HFFc6 (cell line): ENCODE measurements around the gene ARID3B. TPM values are rescaled to one million over a fixed set of nuclear protein-coding genes. Genes with fewer than 3 reads are reported as not detected.

ENCODE experiments used
- DNase-seq: peaks from one replicate; pipeline ENCODE4 v3.0.0-alpha.2; 2018
- H3K27ac Mint-ChIP-seq: 2 replicates; pipeline ENCODE4 v1.8.0; 2020; ENCODE audit warnings: mild to moderate bottlenecking, mixed read lengths
- H3K27me3 Mint-ChIP-seq: 2 replicates; pipeline ENCODE4 v1.8.0; 2021; ENCODE audit warnings: mild to moderate bottlenecking, moderate library complexity, mixed read lengths; ENCODE audit not compliant: insufficient read depth
- H3K36me3 Mint-ChIP-seq: 2 replicates; pipeline ENCODE4 v1.8.0; 2021; ENCODE audit warnings: low read depth, mixed read lengths
- H3K4me1 Mint-ChIP-seq: 2 replicates; pipeline ENCODE4 v1.8.0; 2020; ENCODE audit warnings: low read depth, mixed read lengths
- H3K4me3 Mint-ChIP-seq: 2 replicates; pipeline ENCODE4 v1.8.0; 2020; ENCODE audit warnings: mild to moderate bottlenecking, moderate library complexity, mixed read lengths
- H3K9me3 Mint-ChIP-seq: 2 replicates; pipeline ENCODE4 v1.8.0; 2020; ENCODE audit warnings: mild to moderate bottlenecking, mixed read lengths
- total RNA-seq, 6 experiments: library from RNA; stranded (reverse); fragmentation: NEBNext Ultra II Directional; extraction: Animal tissue kit (Norgen Biotek cat#: 25700); gene quantifications; 2 replicates in 1 of 6; 3 replicates in 5 of 6; pipeline ENCODE4 v1.2.3, GENCODE V29; 2021
- TF ChIP-seq, protein P1 (sequence below): fragments of 200-600 bp; sonication (generic); IDR thresholded peaks from 2 replicates; pipeline ENCODE4 v1.5.0; 2021; ENCODE audit warnings: antibody characterized with exemption, mild to moderate bottlenecking

ARID3B gene
- total RNA-seq, 6 experiments from 2014 or later, result 1.2 to 2.1 (median 1.6) TPM

DNA sequence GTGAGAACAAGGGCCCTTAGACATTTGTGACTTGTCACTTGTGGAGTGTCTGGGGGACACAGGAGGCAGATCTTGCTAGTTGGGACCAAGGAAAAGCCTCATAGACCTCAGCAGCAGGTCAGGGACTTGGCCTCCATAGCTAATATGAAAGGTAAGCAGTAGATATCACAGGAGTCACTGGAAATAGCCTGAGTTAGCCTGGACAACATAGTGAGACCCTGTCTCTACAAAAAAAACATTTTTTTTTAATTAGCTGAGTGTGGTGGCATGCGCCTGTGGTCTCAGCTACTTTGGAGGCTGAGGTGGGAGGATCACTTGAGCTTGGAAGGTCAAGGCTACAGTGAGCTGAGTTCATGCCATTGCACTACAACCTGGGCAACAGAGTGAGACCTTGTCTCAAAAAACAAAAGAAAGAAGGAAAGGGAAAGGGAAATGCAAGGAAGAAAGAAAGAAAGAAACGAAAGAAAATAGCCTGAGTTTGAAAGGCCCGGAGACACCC is 37.5 kb downstream of the ARID3B start:
- TF ChIP-seq, protein P1, sequence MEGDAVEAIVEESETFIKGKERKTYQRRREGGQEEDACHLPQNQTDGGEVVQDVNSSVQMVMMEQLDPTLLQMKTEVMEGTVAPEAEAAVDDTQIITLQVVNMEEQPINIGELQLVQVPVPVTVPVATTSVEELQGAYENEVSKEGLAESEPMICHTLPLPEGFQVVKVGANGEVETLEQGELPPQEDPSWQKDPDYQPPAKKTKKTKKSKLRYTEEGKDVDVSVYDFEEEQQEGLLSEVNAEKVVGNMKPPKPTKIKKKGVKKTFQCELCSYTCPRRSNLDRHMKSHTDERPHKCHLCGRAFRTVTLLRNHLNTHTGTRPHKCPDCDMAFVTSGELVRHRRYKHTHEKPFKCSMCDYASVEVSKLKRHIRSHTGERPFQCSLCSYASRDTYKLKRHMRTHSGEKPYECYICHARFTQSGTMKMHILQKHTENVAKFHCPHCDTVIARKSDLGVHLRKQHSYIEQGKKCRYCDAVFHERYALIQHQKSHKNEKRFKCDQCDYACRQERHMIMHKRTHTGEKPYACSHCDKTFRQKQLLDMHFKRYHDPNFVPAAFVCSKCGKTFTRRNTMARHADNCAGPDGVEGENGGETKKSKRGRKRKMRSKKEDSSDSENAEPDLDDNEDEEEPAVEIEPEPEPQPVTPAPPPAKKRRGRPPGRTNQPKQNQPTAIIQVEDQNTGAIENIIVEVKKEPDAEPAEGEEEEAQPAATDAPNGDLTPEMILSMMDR, result no peak
- Mint-ChIP-seq H3K36me3 (peaks cover 10% of the 10 kb centered on the region; the same call in 1 of the 2 replicates), H3K4me3 (no peak overlapping the region), H3K27ac (no peak overlapping the region), H3K4me1 (peaks cover 11% of the 10 kb centered on the region), H3K27me3 (peaks cover 2% of the 10 kb centered on the region; the same call in 1 of the 2 replicates), H3K9me3 (no peaks in the 10 kb centered on the region)
- DNase-seq, result no peak

DNA sequence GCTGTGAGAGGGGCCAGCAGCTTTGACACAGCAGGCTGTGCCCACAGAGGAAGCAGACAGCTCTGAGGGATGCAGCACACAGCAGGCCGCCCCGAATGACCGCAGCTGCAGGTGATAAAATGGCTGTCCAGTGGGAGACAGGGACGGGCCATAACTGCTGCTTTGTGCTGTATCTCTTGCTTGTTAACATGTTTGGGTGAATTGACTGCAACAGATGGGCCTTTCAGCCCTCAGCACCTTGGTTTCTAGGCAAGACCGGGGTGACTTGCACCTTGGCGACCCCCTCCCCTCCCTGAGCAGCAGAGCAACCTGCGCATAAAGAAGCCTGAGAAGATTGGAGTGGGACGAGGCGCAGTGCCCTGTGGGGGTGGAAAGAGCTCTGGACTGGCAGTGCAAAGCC is 38.0 kb downstream of the ARID3B start:
- Mint-ChIP-seq H3K27me3 (no peaks in the 10 kb centered on the region; the same call in 1 of the 2 replicates), H3K9me3 (no peaks in the 10 kb centered on the region), H3K36me3 (peaks cover 6% of the 10 kb centered on the region; the same call in 1 of the 2 replicates), H3K27ac (no peak overlapping the region), H3K4me3 (no peak overlapping the region), H3K4me1 (peaks cover 7% of the 10 kb centered on the region)
- TF ChIP-seq, protein P1, result no peak
- no peak for DNase-seq

DNA sequence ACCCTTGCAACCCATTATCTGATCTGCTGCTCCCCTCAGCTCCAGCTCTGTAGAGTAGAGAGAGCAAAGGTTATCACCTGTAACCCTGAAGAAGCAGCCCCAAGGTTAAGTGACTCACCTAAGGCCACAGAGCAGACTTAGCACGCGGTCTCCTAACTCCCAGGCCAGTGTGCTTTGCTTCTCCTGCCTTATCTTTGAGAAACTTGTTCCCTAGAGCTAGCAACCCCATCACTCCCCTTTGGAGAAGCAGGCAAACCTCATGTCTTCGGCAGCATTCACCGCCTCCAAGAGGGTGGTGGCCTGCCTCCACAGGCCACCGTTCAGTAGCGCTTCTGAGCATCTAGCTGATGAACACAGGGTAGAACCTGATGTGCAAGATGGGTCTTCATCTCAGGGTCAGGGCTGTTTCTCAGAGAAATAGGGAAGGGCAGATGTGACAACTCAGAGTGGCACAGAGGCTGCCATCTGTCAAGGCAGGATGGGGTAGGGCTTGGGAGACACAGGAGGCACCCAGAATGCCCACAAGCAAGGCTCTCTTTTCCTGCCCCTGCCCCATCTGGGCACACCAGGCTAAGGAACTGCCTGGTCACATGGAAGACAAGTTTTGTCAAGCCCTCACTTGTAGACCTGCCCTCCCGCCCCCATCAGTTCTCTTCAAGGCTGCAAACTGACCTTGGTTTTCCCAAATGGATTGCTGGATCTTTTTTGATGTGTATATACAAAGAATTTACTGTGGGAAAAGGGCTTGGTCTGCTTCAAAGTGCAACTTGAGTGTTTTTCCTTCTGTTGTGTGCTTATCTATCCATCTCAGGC is 39.7 kb downstream of the ARID3B start:
- H3K36me3 Mint-ChIP-seq, result no peaks in the 10 kb centered on the region
- H3K9me3 Mint-ChIP-seq, result no peaks in the 10 kb centered on the region
- H3K27me3 Mint-ChIP-seq, result no peaks in the 10 kb centered on the region; the same call in 1 of the 2 replicates
- no peak overlapping the region for H3K4me3 Mint-ChIP-seq
- TF ChIP-seq, protein P1, result no peak
- H3K27ac Mint-ChIP-seq, result no peak overlapping the region
- H3K4me1 Mint-ChIP-seq, result no peaks in the 10 kb centered on the region
- no peak for DNase-seq

DNA sequence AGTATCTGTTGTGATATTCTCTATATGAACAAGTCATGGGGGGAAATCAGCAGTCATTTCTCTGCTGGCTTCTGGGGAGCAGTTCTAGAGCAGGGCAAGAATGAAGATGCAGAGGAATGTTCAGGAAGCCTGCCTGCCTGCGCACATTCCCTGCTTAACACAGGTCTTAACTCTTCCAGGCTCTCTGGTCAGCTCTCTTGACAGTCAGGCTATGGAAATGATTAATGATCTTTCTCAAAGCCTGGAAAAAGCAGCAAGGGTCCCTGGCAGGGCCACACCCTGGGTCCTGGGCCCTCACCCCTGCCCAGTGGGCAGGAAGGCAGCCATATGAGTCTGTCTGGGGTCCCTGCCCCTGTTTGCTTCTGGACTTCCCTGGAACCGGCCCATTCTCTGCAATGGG is 43.2 kb downstream of the ARID3B start:
- H3K4me3 Mint-ChIP-seq, result no peak overlapping the region
- no peak overlapping the region for H3K27ac Mint-ChIP-seq
- H3K4me1 Mint-ChIP-seq, result peaks cover 9% of the 10 kb centered on the region
- DNase-seq, result no peak
- H3K27me3 Mint-ChIP-seq, result no peaks in the 10 kb centered on the region; the same call in none of the 2 replicates
- no peaks in the 10 kb centered on the region for H3K9me3 Mint-ChIP-seq
- 0 out of 2 replicates have a peak, but pooled peaks cover 8% of the 10 kb centered on the region for H3K36me3 Mint-ChIP-seq
- TF ChIP-seq, protein P1, result no peak

GRCh38 chr15:74584779-74585178 is 43.8 kb downstream of the ARID3B start:
- H3K9me3 Mint-ChIP-seq, result no peaks in the 10 kb centered on the region
- H3K27ac Mint-ChIP-seq, result no peak overlapping the region

More at GRCh38 chr15:74584779-74585178, 43.8 kb downstream of the ARID3B start:
- TF ChIP-seq, protein P1, result no peak
- no peak overlapping the region for H3K4me3 Mint-ChIP-seq
- no peaks in the 10 kb centered on the region; the same call in none of the 2 replicates for H3K27me3 Mint-ChIP-seq
- no peak for DNase-seq
- H3K36me3 Mint-ChIP-seq, result 0 out of 2 replicates have a peak, but pooled peaks cover 8% of the 10 kb centered on the region
- H3K4me1 Mint-ChIP-seq, result peaks cover 13% of the 10 kb centered on the region
